Measurements from ENCODE around the gene RPL36.
"Not testable (repeated sequence)": the region's sequence is repeated elsewhere in the genome, so short reads cannot be mapped to it uniquely, and the experiment has no call there.

RPL36 gene

DNA sequence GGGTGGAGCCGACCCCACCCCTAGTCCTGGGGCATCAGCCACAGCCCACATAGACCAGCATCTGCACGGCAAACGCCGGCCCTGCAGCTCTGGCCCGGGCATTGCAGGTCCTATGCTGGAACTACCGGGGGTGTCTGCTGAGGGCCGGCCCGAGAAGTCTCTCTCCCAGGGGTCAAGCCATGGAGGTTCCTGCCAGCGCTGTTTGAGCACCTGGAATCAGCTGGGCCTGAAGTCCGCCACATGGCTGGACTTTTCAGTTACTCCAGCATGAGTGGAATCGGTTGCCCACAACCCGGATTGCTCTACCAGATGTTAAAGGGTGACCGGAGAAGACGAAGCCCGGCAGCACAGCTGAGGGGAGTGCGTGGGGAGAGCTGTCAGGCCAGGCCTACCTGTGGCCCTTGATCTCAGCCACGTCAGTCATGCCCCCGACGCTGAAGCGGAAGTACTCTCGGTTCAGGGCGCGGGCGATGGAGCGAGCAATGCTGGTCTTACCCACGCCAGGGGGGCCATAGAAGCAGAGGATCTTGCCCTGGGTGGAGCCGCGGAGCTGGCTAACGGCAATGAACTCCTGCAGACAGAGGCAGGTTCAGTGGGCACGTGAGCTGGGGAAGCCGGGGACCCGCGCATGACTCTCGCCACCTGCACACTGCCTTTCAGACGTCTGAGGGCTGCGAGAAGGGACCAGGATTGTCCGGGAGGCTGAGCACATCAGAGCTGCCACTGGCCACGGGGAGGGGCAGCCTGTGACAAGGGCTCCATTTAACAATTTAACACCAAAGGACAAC, 8.7 kb downstream of the RPL36 start:
- no peaks in the 10 kb centered on the region for H3K9me3 ChIP-seq (ENCODE audit: severe bottlenecking)
- DNase-seq (ENCODE audit: low spot score) = no peak
- H3K4me3 ChIP-seq (ENCODE audit: severe bottlenecking) = no peak overlapping the region
- no peak for ATAC-seq (ENCODE audit: low read depth)
- H3K27me3 ChIP-seq (ENCODE audit: insufficient read depth, poor library complexity, severe bottlenecking) = no peaks in the 10 kb centered on the region
- TF ChIP-seq, protein P1, sequence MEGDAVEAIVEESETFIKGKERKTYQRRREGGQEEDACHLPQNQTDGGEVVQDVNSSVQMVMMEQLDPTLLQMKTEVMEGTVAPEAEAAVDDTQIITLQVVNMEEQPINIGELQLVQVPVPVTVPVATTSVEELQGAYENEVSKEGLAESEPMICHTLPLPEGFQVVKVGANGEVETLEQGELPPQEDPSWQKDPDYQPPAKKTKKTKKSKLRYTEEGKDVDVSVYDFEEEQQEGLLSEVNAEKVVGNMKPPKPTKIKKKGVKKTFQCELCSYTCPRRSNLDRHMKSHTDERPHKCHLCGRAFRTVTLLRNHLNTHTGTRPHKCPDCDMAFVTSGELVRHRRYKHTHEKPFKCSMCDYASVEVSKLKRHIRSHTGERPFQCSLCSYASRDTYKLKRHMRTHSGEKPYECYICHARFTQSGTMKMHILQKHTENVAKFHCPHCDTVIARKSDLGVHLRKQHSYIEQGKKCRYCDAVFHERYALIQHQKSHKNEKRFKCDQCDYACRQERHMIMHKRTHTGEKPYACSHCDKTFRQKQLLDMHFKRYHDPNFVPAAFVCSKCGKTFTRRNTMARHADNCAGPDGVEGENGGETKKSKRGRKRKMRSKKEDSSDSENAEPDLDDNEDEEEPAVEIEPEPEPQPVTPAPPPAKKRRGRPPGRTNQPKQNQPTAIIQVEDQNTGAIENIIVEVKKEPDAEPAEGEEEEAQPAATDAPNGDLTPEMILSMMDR (IDR thresholded peaks at IDR 0.05; ENCODE audit: poor library complexity, severe bottlenecking) = no peak
- H3K27ac ChIP-seq (ENCODE audit: poor library complexity, severe bottlenecking) = no peak overlapping the region
- no peaks in the 10 kb centered on the region for H3K4me1 ChIP-seq (ENCODE audit: insufficient read depth, poor library complexity, severe bottlenecking)
- H3K36me3 ChIP-seq (ENCODE audit: low read depth) = peaks cover 74% of the 10 kb centered on the region

GRCh38 chr19:5700455-5701092, 10.5 kb downstream of the RPL36 start:
- H3K4me1 ChIP-seq (ENCODE audit: insufficient read depth, poor library complexity, severe bottlenecking) = no peaks in the 10 kb centered on the region
- H3K36me3 ChIP-seq (ENCODE audit: low read depth) = peaks cover 74% of the 10 kb centered on the region
- no peaks in the 10 kb centered on the region for H3K27me3 ChIP-seq (ENCODE audit: insufficient read depth, poor library complexity, severe bottlenecking)
- DNase-seq (ENCODE audit: low spot score) (no peak), ATAC-seq (ENCODE audit: low read depth) (no peak)
- H3K4me3 ChIP-seq (ENCODE audit: severe bottlenecking) = no peak overlapping the region
- no peaks in the 10 kb centered on the region for H3K9me3 ChIP-seq (ENCODE audit: severe bottlenecking)
- no peak overlapping the region for H3K27ac ChIP-seq (ENCODE audit: poor library complexity, severe bottlenecking)
- TF ChIP-seq, protein P1 (IDR thresholded peaks at IDR 0.05; ENCODE audit: poor library complexity, severe bottlenecking) = no peak

GRCh38 chr19:5702053-5702410, 11.9 kb downstream of the RPL36 start:
- not testable (repeated sequence) for H3K27me3 ChIP-seq (ENCODE audit: insufficient read depth, poor library complexity, severe bottlenecking); H3K27ac ChIP-seq (ENCODE audit: poor library complexity, severe bottlenecking); H3K4me1 ChIP-seq (ENCODE audit: insufficient read depth, poor library complexity, severe bottlenecking); H3K4me3 ChIP-seq (ENCODE audit: severe bottlenecking); ATAC-seq (ENCODE audit: low read depth); H3K9me3 ChIP-seq (ENCODE audit: severe bottlenecking); DNase-seq (ENCODE audit: low spot score)
- peaks cover 74% of the 10 kb centered on the region for H3K36me3 ChIP-seq (ENCODE audit: low read depth)

- TF ChIP-seq, protein P1 (IDR thresholded peaks at IDR 0.05; ENCODE audit: poor library complexity, severe bottlenecking) = no peak
- DNase-seq (ENCODE audit: low spot score) (no peak), ATAC-seq (ENCODE audit: low read depth) (no peak)
- H3K4me1 ChIP-seq (ENCODE audit: insufficient read depth, poor library complexity, severe bottlenecking) = no peaks in the 10 kb centered on the region
- H3K27me3 ChIP-seq (ENCODE audit: insufficient read depth, poor library complexity, severe bottlenecking) = no peaks in the 10 kb centered on the region
- H3K4me3 ChIP-seq (ENCODE audit: severe bottlenecking) = no peak overlapping the region
- peaks cover 66% of the 10 kb centered on the region for H3K36me3 ChIP-seq (ENCODE audit: low read depth)
- H3K9me3 ChIP-seq (ENCODE audit: severe bottlenecking) = no peaks in the 10 kb centered on the region
- no peak overlapping the region for H3K27ac ChIP-seq (ENCODE audit: poor library complexity, severe bottlenecking)
These were observed 14.0 kb downstream of the RPL36 start for GRCh38 chr19:5703819-5704818.

DNA sequence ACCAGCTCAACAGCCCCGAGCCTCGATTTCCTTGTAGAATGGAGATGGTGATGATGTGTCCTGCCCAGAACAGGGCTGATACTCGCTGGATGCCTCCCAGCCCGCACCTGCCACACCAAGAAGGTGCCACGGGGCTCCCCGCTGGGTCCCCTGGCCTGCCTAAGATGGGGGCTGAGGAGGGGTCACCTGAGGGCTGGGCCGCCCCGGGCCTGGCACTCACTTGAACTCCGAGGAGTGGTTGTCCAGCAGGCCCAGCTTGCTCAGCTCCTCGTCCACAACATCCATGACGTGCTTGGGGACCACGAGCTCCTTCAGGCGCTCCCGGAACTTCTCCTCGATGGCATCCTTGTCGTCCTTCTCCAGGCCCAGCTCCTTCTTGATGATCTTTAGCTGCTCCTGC, 15.5 kb downstream of the RPL36 start:
- H3K36me3 ChIP-seq (ENCODE audit: low read depth) = peaks cover 61% of the 10 kb centered on the region
- TF ChIP-seq, protein P1 (IDR thresholded peaks at IDR 0.05; ENCODE audit: poor library complexity, severe bottlenecking) = no peak
- H3K27me3 ChIP-seq (ENCODE audit: insufficient read depth, poor library complexity, severe bottlenecking) = no peaks in the 10 kb centered on the region
- H3K9me3 ChIP-seq (ENCODE audit: severe bottlenecking) = no peaks in the 10 kb centered on the region
- DNase-seq (ENCODE audit: low spot score) = no peak
- H3K27ac ChIP-seq (ENCODE audit: poor library complexity, severe bottlenecking) = no peak overlapping the region
- ATAC-seq (ENCODE audit: low read depth) = no peak
- no peaks in the 10 kb centered on the region for H3K4me1 ChIP-seq (ENCODE audit: insufficient read depth, poor library complexity, severe bottlenecking)
- no peak overlapping the region for H3K4me3 ChIP-seq (ENCODE audit: severe bottlenecking)

Data from RWPE2 (cell line).